ENCODE data around the gene COPG2. TPM values are rescaled to one million over a fixed set of nuclear protein-coding genes. Genes with fewer than 3 reads are reported as not detected.

Gene COPG2
- total and polyA plus RNA-seq, 2 experiments from 2014 or later = 4.9 to 66.3 TPM

- no peak overlapping the region for H3K4me3 ChIP-seq
- H2AFZ ChIP-seq = no peak overlapping the region
- no peak overlapping the region for H3K4me3 Mint-ChIP-seq
- H3K4me2 ChIP-seq = no peak overlapping the region
- no peaks in the 10 kb centered on the region for H3K27me3 Mint-ChIP-seq (ENCODE audit: insufficient read depth, low read depth, poor library complexity)
- no peak overlapping the region for H3K27ac Mint-ChIP-seq
- TF ChIP-seq CTCF (conservative IDR thresholded peaks at IDR 0.05; ENCODE audit: low read depth in 2 of 2) (no peak), JUNB (IDR thresholded peaks at IDR 0.05; ENCODE audit: unreplicated experiment) (no peak), ETS1 (IDR thresholded peaks at IDR 0.05) (no peak), ZNF331 (CRISPR knock-in tag; IDR thresholded peaks at IDR 0.05; ENCODE audit: low read depth) (no peak), STAT1 (IDR thresholded peaks at IDR 0.05; ENCODE audit: unreplicated experiment) (no peak), POLR2AphosphoS5 (IDR thresholded peaks at IDR 0.05; ENCODE audit: low read depth) (no peak), ZNF462 (CRISPR knock-in tag; IDR thresholded peaks at IDR 0.05) (no peak), REST (IDR thresholded peaks at IDR 0.05; ENCODE audit: unreplicated experiment) (no peak), EZH2 (IDR thresholded peaks at IDR 0.05; ENCODE audit: low read depth, unreplicated experiment) (no peak), CREB1 (CRISPR knock-in tag; IDR thresholded peaks at IDR 0.05; ENCODE audit: low read depth) (no peak), EZH2phosphoT487 (IDR thresholded peaks at IDR 0.05; ENCODE audit: unreplicated experiment) (no peak), NANOG (IDR thresholded peaks at IDR 0.05; ENCODE audit: borderline replicate concordance) (no peak), ZNF114 (CRISPR knock-in tag; IDR thresholded peaks at IDR 0.05) (no peak)
- no peaks in the 10 kb centered on the region for H3F3A ChIP-seq (replicated peaks; ENCODE audit: low read depth)
- H3K36me3 Mint-ChIP-seq (ENCODE audit: low read depth) = no peaks in the 10 kb centered on the region
- H3K27ac ChIP-seq (ENCODE audit: low read depth) = no peak overlapping the region
- no peaks in the 10 kb centered on the region for H3K79me2 ChIP-seq (replicated peaks; ENCODE audit: insufficient read depth)
- H3K4me1 Mint-ChIP-seq = peaks cover 13% of the 10 kb centered on the region
- H3K36me3 ChIP-seq (ENCODE audit: insufficient read depth) = no peaks in the 10 kb centered on the region
- peaks cover 1% of the 10 kb centered on the region; the same call in 1 of the 2 replicates for H3K4me1 ChIP-seq (ENCODE audit: insufficient read depth)
- H4K20me1 ChIP-seq (replicated peaks; ENCODE audit: insufficient read depth) = no peaks in the 10 kb centered on the region
- no peaks in the 10 kb centered on the region for H3K9me2 ChIP-seq (ENCODE audit: insufficient read depth)
- ATAC-seq = no peak
- peaks cover 5% of the 10 kb centered on the region for H3K27me3 ChIP-seq (ENCODE audit: insufficient read depth)
- no peaks in the 10 kb centered on the region for H3K9me3 Mint-ChIP-seq
- no peak for DNase-seq (ENCODE audit: low spot score)
Observed at GRCh38 chr7:130674456-130674855, 5.9 kb upstream of the COPG2 start.
